CD4-positive, alpha-beta T cell treated with Interleukin-6 at 100 ng/mL for 8 hours (primary cell): Measurements from ENCODE around the gene CAMK1G.

ENCODE experiments used
- DNase-seq: peaks from one replicate; pipeline ENCODE4 v3.0.0-alpha.2; 2020; ENCODE audit warnings: mixed read lengths, low spot score

CAMK1G gene

DNA sequence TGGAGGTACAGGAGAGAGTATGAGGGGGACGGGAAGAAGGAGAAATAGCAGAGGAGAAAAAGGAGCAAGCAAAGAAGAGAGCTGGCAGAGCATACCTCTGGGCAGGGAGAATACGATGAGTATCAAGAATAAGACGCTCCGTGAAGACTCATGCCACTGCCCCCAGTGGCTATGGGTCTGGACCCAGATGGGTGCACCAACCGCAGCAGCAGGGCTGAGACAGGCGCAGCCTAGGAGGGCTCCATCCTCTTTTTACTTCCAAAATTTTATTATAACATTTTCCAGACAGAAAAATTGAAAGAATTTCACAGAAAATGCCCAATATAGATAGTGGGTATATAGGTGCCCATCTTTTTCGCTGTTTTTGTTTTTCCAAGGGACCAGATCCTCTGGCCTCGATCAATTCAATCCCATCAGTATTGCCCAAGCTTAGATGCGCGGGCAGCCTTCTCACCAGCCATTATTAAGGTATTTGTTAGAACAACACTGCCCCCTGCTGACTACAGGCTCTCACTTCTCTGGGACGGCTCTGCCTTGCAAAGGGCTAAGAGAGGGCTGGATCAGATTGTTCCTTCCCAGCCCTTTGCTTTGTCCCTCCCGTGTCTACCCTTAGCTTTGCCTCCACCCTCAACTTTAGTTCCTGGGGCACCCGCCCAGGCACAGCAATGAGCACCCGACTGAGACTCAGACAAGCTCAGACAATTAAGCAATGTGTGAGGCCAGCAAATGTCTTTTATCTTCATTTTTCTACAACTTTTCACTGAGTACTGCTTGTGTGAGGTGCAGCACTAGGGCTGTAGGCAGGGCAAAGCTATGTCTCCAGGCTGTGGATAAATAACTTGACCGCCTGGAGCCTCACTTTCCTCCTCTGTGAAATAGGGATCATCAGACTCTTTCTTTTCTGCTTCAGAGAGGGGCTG is 17.5 kb upstream of the CAMK1G start:
- DNase-seq, result peak; percentile 72

DNA sequence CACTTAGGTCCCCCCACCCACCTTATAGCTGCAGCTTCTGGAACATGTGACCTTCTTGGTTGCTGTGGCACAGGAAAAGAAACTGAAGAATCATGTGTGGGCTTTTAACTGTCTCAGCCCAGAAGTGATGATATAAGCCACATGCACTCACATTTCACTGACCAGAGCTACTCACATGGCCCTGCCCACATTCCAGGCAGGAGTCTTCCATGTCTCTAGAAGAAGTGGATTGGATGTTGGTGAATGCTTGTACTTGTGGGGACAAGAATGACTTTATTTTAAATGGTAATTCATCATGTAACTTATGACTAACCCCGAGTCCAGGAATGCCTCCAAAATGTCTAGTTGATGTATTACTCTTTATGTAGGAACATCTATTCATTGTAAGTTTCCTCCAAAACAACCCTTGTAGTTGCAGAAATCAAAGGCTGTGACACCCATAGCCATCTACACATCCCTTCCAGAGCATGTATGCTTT is 15.8 kb upstream of the CAMK1G start:
- no peak for DNase-seq

DNA sequence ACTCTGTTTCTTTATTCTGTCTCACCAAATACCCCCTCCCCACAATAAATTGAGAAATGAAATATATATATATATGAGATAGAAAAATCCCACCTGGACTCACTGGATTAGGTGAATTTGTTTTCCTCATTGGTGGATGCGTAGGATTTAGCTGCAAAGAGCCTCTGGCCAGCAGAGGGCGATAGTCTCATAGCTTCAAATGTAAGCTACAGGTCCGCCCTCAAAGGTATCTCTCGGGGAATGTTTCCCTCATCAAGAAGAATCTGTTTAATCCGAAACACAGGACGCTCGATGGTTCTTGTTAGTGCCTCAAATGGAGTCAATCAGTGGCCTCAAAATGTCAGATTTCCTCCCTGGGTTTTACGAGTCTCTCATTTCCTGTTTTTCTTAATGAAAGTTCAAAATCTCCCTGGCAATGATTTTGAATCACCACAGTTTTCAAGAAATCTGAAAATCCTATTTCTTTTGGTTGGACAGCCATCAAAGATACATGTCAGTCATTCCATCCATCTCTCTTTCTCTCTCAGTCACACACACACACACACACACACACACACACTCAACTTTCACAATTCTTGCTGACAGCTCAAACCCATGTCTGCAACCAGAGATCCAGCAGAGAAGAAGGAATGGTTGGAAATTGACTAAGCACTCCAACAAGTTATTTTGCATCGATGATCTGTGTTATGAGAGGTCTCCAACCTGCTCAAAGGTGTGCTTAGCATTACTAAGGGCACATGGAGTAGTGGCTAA is 13.9 kb upstream of the CAMK1G start:
- DNase-seq, result peak; percentile 71

DNA sequence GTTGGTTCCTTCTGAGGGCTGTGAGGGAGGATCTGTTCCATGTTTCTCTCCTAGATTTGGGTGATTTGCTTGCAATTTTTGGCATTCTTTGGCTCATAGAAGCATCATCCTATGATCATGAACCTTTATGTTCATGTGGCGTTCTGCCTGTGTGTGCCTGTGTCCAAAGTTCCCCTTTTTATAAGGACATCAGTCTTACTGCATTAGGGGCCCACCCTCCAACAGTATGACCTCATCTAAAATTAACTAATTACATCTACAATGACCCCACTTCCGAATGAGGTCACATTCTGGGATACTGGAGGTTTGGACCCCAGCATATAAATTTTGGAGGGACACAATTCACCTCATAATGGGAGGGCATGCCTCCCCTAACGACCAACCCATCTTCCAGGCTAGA is 12.8 kb upstream of the CAMK1G start:
- no peak for DNase-seq

DNA sequence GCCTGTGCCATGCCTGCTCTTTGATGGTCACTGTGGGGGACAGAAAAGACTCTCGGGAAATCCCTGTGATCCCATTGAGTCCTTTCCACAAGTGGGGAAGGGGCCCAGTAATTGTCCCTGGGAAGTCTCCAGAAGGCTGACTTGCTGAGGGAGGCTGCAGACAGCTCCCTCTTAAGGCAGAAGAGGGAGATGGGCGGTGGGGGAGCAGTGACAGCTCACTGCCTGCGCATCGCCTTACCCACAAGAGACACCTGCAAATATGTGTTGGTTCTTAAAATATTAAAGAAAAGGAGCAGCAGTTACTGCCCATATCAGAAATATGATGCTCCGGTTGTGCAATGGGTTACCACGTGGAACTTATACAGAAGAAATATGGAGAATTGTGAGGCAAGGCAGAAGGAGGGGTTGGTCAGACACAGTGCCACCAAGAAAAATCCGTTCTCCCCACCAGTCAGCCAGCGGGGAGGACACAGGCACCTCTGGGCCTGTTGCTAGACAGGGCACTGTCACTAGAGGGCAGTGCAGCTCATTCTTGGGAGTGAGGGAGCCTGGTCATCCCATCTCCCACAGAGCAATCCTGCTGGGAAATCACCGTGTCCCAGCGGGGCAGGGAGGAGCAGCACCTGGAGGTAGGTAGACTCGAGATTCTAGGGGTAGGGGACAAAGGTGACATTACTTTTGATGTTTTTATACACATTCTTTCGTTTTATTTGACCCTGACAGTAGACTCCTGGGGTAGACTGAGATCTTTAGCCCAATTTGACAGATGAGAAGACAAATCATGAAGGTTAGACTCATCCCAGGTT is 6.9 kb upstream of the CAMK1G start:
- peak; percentile 56 for DNase-seq

DNA sequence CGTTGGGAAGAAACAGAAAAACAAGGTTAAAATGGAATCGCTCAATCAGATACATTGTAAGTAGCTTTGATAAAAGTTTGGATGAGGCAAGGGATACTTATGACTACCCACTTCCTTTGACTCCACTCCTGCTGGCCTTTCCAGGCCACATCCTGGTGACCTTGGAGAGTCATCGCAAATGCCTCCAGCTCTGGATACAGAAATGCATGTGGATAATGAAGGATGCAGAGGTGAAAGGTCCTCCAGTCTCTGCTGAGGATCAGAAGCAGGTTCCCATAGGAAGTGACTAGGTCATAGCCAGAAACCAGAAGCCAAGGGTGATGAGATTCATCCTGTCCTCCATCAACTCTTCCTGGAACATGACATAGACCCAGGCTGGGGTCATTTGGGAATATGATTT is 6.2 kb upstream of the CAMK1G start:
- DNase-seq, result no peak

DNA sequence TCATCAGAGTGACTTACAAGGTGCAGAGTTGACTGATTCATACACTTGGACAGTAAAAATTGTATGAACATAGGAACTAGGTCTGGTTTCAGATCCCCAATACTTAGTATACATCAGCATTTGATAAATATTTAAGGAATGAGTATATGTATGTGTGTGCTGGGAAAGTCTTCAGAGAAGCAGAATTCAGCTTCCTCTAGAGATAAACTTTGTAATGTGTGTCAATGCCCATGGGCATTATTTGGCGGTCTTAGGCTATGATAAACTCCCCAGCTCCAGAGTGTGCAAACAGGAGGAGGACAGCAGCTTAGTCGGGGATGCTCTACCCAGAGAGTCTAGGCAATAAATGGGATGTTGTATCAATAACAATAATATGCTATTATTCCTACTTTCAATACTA is 2.9 kb upstream of the CAMK1G start:
- no peak for DNase-seq

DNA sequence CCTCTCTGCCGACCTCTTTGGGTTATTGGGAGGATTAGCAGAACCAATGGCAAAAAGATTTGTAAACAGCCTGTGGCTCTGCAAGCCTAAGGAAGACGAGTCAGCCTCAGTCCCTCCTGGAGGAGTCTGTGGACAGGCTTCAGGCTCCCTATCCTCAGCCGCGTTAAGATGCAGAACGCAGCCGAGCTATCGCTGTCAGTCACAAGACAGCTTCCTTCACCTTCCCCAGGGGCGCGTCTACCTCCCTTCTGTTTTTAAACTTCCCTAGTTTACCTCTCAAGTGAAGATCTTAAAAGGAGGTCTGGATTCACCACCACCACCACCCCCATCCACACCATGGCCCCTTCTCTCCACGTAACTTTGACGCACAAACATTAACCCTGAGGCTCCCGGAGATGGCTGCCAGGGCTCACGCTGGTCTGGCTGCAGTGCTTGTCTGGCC is 738 bp downstream of the CAMK1G start:
- DNase-seq, result no peak

DNA sequence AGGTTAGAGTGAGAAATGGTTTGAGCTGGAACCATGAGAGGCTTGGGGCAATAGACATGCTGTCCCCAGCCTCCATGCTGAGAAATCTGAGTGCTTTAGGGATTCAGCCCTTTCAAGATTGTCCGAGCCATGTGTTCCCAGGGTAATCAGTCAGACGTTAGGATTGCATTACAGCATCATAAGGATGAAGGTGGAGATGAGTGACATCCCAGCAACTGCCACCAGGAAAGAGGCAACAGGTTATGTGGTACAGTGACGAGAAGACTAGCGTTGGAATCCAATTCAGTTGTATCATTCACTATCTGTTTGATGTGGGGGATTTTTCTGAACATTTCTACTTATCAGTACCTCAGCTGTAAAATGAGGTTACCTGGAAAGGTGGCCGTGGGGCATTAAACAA is 1.7 kb downstream of the CAMK1G start:
- DNase-seq, result no peak

DNA sequence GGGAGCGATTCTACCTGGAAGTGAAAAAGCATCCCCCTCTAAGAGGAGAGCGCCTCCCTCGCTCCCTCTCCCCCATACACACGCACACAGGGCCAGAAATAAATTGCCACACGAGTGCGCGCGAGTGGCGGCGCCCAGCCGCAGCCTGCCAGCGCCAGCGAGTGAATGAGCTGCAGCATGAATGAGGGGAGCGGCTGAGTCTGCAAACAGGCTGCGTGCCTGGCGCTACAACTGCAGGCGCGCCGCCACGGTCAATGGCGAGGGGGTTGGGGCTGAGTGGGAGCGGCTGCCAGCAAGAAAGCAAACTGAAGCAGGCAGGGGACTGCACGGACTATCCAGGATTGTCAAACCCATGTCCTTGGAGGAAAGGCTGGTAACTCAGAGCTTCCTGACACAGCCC is 2.2 kb downstream of the CAMK1G start:
- no peak for DNase-seq

DNA sequence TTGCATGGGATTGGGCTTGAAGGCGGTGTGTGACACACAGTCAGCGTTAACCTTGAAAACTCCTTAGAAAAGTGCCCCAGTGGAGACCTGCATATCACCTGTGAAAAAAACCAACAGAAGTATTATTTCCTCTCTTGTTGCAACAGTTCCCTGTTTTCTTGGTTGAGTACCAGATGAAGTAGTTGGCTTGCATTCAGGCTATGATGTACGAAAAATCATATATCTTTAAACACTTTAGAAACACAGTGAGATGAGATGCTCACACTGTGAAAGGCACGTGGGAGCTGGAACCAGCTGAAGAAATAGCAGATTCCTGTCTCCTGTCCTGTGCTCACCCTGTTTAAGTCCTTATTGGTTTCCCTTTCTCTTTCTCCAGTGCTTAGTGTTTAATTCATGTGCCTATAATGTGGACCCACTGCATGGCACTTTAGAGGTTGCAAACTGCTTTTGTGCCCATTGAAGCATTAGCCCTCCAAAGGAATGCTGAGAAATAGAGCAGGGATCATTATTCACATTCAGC is 2.8 kb downstream of the CAMK1G start:
- DNase-seq, result no peak

DNA sequence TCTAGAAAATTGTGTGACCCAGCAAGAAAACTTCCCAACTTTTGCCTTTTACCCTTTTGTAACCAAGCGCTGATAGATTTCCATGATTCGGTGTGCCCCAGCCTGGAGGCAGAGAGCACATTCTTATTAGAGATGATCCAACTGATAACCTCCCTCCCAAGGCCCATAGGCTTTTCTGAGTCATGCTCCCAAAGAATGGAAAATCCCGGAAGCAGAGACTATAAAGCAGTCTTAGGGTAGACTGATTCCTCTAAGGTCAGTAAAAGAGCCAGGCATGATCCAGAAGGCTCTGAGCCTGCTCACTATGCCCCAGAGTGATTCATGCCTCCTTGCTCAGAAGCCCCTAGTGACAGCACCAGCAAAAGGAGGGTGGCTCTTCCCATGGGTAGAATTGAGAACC is 4.3 kb downstream of the CAMK1G start:
- DNase-seq, result no peak

DNA sequence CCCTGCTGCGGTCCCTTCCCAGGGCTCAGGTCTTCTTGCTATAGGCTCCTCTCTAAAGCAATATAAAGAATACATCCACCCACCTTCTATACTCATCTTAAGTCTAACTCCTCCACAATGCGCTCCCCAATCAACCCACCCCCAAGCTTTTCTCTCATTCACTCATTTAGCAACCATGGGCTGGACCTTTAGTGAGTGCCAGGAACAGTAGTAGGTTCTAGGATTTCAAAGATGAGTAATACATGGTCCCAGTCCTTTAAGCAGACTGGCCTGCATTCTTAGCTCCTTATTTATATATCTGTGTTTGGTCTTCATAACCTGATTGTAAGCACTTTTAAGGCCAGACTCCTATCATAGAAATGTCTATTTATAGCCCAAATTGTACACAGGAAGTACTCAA is 5.9 kb downstream of the CAMK1G start:
- no peak for DNase-seq

DNA sequence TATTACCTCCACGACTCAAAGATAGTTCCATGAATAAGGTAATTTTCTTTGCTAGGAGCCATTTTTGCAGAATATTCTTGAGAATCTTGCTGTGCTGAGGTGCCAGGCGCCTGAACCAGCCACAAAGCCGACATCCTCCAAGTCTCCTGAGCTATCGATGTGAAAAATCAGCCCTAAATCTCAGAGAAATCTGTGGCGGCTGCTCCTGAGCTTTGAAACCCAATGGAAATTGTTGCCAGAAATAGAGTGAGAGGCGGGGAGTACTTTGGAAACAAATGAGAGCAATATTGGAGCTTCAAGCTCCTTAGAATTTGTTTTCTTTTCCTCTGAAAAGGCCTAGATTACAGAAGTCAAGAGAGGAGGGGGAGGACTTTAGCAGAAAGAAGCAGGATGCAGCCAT is 6.3 kb downstream of the CAMK1G start:
- no peak for DNase-seq

DNA sequence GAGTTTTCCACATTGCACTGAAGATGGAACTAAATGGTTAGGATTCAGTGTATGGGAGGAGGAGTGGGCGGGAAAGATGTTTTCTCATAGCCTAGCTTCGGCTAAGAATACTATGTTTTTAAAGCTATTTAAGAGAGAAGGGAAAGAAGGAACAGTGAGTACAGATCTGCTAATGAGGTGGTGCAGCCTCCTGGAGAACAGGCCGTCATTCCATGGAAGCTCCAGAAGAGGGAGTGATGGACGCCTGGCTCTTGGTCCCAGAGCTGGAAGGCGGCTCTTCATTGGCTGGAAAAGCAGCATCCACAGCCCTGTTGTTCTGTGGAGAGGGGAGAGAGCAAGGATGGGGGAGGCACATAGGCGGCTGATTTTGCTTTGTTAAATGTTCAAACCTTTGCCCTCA is 6.9 kb downstream of the CAMK1G start:
- no peak for DNase-seq

DNA sequence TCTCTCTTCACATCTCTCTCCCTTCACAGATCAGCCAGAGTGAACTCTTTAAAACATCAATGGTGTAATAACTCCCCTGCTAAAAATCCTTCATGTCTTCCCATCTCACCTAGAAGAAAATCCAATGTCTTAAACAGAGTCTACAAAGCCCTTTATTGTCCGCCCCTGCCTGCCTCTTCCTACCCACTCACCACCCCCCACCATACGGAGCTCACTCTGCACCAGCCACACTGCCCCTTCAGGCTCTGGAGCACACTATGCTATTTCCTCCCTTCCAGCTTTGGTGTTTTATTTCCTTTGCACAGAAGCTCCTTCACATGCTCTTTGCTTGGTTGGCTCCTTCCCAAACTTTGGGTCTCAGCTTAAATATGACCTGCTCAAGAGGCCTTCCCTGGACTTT is 10.2 kb downstream of the CAMK1G start:
- no peak for DNase-seq

DNA sequence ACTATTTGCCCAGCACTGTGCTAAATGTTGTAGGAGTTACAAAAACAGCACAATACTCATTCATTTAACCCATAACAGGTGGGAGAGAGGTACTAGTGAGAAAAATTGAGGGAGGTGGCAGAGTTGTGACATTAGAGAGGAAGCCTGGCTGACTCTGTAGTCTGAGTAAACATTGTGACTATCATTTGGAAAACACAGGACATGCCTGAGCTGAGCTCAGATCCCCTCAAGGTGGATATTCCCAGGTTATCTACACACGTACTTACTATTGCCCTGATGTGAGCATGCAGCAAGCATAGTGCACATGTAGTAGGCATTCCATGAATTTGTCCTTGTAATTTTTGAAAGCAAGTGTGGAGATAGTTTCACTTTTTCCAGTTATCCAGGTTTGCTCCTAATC is 10.9 kb downstream of the CAMK1G start:
- no peak for DNase-seq

DNA sequence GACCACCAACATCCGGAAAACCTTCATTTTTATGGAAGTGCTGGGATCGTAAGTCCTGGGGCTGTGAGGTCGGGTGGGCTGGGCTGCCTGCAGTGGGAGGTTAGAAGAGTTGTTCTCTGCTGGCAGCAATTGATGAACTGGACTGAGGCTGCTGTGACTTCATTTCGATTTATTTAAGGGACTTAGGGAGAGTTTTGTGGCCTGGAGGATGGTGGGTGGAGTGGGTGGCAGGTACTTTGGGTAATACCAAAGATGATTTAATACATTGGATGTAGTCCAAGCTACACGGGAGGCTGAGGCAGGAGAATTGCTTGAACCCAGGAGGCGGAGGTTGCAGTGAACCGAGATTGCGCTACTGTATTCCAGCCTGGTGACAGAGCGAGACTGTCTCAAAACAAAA is 11.5 kb downstream of the CAMK1G start:
- DNase-seq, result no peak

DNA sequence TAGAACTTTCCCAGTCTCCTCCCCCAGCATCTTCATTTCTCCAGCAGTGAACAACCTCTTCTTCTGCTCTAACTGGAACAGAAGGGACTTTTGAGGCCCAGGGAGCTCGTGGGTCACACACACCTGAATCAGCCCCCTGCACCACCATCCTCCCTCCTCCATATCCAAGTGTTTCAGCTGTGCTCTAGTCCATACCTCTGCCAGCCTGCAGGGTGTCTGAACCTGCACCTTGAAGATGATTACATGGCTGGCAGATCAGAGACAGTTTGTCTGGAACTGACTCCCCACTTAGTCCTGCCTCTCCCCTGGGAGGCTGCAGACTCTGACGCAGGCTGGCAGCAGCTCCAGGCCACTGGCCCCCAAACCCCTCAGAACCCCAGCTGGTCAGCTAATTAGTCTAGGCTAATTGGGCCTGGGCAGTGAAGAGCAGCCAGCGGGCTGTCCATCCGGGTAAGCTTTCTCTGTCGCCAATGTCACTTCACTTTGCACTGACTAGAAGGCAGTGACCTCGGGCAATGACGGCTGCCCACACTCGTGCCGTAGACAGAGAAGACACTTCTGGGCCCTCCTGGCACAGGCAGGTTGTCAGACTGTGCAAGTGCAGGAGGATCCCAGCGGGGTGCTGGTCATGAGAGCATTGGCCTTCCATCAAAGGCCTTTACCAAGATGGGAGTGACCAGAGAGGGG is 12.2 kb downstream of the CAMK1G start:
- DNase-seq, result no peak

DNA sequence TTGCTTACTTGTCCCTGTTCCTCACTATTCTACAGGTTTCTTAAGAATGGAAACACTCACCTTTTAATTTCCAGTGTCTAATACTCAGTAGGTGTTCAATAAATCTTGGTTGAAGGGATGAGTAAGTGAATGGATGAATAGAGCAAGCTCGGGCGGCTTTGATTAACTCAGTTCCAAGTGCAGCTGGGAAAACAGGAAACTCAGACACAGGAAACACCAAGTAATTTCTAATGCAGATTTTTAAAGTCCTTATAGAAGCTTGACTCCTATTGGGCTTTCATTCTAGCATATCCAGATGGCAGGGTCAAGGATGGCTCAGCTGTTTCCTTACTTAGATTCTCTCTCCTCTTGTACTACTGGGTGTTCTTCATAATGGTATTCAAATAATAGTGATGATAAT is 14.0 kb downstream of the CAMK1G start:
- no peak for DNase-seq

DNA sequence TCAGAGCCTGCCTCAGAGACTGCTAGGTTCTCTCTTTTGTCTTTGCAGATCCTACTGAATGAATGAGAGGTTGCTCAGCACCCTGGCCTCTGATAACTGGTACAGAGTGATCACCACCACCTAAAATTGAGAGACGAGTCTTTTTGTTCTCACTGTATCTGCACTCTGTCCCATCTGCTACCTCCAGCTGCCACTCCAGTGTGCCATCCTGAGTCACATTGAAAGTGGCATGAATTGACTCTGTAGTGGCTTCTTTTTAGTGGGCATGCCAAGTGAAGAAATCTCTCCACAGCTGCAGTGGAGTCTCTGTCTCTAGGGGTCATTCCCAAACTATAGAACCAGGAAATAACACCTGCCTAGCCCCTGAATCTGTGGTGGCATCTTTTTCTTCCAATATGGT is 14.7 kb downstream of the CAMK1G start:
- no peak for DNase-seq

DNA sequence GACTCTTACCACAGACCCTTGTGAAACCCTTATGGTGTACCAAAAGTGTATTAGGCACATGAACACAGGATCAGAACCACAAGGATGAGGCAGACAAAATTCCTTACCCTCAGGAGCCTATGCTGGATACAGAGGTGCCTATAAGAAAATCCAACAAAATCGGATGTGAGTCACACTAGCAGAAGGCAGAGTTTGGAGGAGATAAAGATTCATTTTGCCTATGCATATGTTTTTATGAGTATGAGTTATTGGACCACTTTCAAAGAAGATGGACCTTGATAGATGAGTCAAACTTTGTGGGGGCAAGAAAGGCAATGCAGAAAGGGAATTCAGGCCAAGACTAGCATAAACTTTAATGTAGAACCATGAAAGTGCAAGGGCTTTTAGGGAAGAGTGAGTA is 17.0 kb downstream of the CAMK1G start:
- no peak for DNase-seq
